K562 (cell line): ENCODE data around the gene BAZ2A. TPM values are rescaled to one million over a fixed set of nuclear protein-coding genes. Genes with fewer than 3 reads are reported as not detected.

Experiments
- CBFB ChIP-seq: sonication (generic); formaldehyde crosslinking; IDR thresholded peaks from 2 replicates; pipeline ENCODE4 v1.4.0; 2020; ENCODE audit warnings: mild to moderate bottlenecking, missing genetic modification reagents
- DPF2 ChIP-seq: fragments of 450-650 bp; IDR thresholded peaks from 2 replicates; pipeline ENCODE4 v1.6.1; 2016
- HDAC1 ChIP-seq, 2 experiments: fragments of 450-650 bp; IDR thresholded peaks; 2 replicates each; pipeline ENCODE4 v1.6.1; 2016 to 2017; ENCODE audit warnings: inconsistent platforms in 1 of 2, mild to moderate bottlenecking in 1 of 2, moderate library complexity in 1 of 2
- KAT8 ChIP-seq: fragments of 450-650 bp; IDR thresholded peaks from 2 replicates; pipeline ENCODE4 v1.6.1; 2016; ENCODE audit warnings: low read depth, mild to moderate bottlenecking
- NCOR1 ChIP-seq: fragments of 450-650 bp; IDR thresholded peaks from 2 replicates; pipeline ENCODE4 v1.6.1; 2016; ENCODE audit warnings: mild to moderate bottlenecking, moderate library complexity
- NFRKB ChIP-seq: fragments of 450-650 bp; IDR thresholded peaks from 2 replicates; pipeline ENCODE4 v1.6.1; 2016; ENCODE audit warnings: low read depth
- POLR2B ChIP-seq: fragments of 450-650 bp; IDR thresholded peaks from 2 replicates; pipeline ENCODE4 v1.6.1; 2018; ENCODE audit warnings: low read depth; ENCODE audit not compliant: partially characterized antibody
- SIN3B ChIP-seq: fragments of 450-650 bp; IDR thresholded peaks from 2 replicates; pipeline ENCODE4 v1.6.1; 2017; ENCODE audit warnings: low read depth, mild to moderate bottlenecking, moderate library complexity
- XRCC5 ChIP-seq: fragments of 200-400 bp; formaldehyde crosslinking; IDR thresholded peaks from 2 replicates; pipeline ENCODE4 v1.6.1; 2017; ENCODE audit warnings: low read depth, mild to moderate bottlenecking, low read length
- YBX1 ChIP-seq: fragments of 450-650 bp; IDR thresholded peaks from 2 replicates; pipeline ENCODE4 v1.7.1; 2016; ENCODE audit warnings: mild to moderate bottlenecking
- ZBTB7A ChIP-seq: IDR thresholded peaks from 2 replicates; pipeline ENCODE4 v1.6.1; 2011; ENCODE audit warnings: low read depth, mild to moderate bottlenecking, low read length, moderate library complexity, borderline replicate concordance; ENCODE audit not compliant: control insufficient read depth
- ZNF143 ChIP-seq: sonication (generic); formaldehyde crosslinking; IDR thresholded peaks from 2 replicates; pipeline ENCODE4 v1.9.0; 2022; ENCODE audit warnings: mild to moderate bottlenecking, missing genetic modification reagents
- ZNF57 ChIP-seq: fragments of 450-650 bp; formaldehyde crosslinking; IDR thresholded peaks from 2 replicates; pipeline ENCODE4 v1.4.0; 2020; ENCODE audit warnings: mild to moderate bottlenecking, moderate library complexity
- polyA plus RNA-seq, 8 experiments: library from polyadenylated mRNA; depleted of rRNA in 4 of 8; stranded (reverse) in 5 of 8; unstranded in 3 of 8; fragments of >200 nt; fragmentation: Nextera tagmentation in 2 of 8; fragmentation: Illumina TruSeq in 1 of 8; extraction: Ambion mirVana in 2 of 8; extraction: Trizol in 1 of 8; gene quantifications; 2 replicates each; pipeline versions ENCODE4 v1.2.1 to v1.2.3, GENCODE V29; 2011 to 2014; ENCODE audit warnings: inconsistent platforms in 1 of 8, missing spikeins in 1 of 8
- total RNA-seq, 7 experiments: library from RNA; depleted of rRNA in 6 of 7; stranded (reverse); fragments of >200 nt in 6 of 7; fragmentation: Illumina TruSeq in 2 of 7; extraction: Trizol in 2 of 7; gene quantifications; 2 replicates each; pipeline versions ENCODE4 v1.2.1 to v1.2.3, GENCODE V29; 2011 to 2021; ENCODE audit warnings: low replicate concordance in 1 of 7
- TF ChIP-seq, protein P1 (sequence below): IDR thresholded peaks from 3 replicates; pipeline ENCODE4 v1.6.1; 2011; ENCODE audit warnings: borderline replicate concordance, mild to moderate bottlenecking; ENCODE audit not compliant: insufficient read length, insufficient read depth
- TF ChIP-seq, protein P2 (sequence below): fragments of 250-450 bp; sonication (Bioruptor Pico); IDR thresholded peaks from 2 replicates; pipeline ENCODE4 v1.4.0; 2020; ENCODE audit warnings: mild to moderate bottlenecking, moderate library complexity
- TF ChIP-seq, protein P3 (sequence below): fragments of 450-650 bp; IDR thresholded peaks from 2 replicates; pipeline ENCODE4 v1.6.1; 2017; ENCODE audit warnings: antibody characterized with exemption, mild to moderate bottlenecking
- TF ChIP-seq, protein P4 (sequence below): fragments of 450-650 bp; IDR thresholded peaks from 2 replicates; pipeline ENCODE4 v1.7.0; 2016; ENCODE audit warnings: borderline replicate concordance

The BAZ2A gene
- total and polyA plus RNA-seq, 9 of the 15 experiments (the other 6 are each of a cell fraction or from before 2014, with no cell fraction given): 4.5 to 86.4 (median 26.2) TPM

DNA sequence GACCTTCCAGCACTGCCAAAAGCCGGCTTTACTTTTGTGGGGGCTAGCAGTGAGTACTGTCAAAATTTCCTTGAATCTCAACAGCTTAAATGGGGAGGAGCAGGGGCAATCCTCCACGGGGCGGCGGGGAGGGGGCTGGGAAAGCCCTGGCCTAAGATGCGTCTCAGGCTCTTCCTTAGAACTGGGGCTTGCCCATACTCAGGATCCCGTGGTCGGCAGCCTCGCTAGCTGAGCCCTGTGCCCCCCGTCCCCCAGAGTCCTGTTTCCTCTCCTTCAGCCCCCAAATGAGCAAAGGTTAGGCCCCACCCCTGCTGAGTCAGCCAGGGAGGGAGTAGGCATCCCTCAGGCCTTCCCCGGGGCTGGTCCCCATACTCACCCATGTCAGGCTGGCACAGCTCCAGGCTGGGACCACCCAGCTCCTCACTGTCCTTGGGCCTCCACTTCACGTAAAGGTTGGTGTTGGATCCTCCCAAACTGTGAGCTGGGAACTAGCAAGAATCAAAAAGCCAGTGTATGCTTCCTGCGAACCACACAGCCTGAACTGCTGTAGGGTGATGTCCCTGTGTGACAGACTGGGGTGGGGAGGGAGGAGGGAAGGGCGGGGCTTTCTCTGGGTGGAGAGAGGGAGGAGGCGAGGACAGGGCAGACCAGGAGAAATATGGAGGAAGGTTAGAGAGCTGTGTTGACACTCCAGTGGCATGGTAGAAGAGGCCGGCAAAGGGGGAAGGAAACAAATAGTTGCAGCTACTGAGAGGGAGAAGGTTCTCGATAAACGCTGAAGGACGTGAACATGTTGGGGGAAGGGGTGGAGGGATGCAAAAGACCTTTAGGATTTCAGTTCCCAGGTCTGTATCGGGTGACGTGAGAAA, 5.9 kb upstream of the BAZ2A start (continued):
- TF ChIP-seq POLR2B (peak; percentile 26), ZBTB7A (0 out of 2 replicates have a peak, but pooled peaks have one; percentile 30), NFRKB (peak; percentile 70; the same call in 1 of the 2 replicates), SIN3B (no peak), ZNF57 (no peak), YBX1 (no peak), CBFB (no peak), KAT8 (no peak), DPF2 (peak; percentile 58; the same call in 1 of the 2 replicates), NCOR1 (peak; percentile 11; the same call in 1 of the 2 replicates), XRCC5 (peak; percentile 48; the same call in 1 of the 2 replicates), HDAC1 (IDR thresholded peaks at IDR 0.05) (peak in 1 of 2 experiments; percentile 82; a peak in 2 of 4 replicates), ZNF143 (CRISPR knock-in tag) (no peak)
- TF ChIP-seq, protein P1, sequence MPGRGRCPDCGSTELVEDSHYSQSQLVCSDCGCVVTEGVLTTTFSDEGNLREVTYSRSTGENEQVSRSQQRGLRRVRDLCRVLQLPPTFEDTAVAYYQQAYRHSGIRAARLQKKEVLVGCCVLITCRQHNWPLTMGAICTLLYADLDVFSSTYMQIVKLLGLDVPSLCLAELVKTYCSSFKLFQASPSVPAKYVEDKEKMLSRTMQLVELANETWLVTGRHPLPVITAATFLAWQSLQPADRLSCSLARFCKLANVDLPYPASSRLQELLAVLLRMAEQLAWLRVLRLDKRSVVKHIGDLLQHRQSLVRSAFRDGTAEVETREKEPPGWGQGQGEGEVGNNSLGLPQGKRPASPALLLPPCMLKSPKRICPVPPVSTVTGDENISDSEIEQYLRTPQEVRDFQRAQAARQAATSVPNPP: no peak
- TF ChIP-seq, protein P2, sequence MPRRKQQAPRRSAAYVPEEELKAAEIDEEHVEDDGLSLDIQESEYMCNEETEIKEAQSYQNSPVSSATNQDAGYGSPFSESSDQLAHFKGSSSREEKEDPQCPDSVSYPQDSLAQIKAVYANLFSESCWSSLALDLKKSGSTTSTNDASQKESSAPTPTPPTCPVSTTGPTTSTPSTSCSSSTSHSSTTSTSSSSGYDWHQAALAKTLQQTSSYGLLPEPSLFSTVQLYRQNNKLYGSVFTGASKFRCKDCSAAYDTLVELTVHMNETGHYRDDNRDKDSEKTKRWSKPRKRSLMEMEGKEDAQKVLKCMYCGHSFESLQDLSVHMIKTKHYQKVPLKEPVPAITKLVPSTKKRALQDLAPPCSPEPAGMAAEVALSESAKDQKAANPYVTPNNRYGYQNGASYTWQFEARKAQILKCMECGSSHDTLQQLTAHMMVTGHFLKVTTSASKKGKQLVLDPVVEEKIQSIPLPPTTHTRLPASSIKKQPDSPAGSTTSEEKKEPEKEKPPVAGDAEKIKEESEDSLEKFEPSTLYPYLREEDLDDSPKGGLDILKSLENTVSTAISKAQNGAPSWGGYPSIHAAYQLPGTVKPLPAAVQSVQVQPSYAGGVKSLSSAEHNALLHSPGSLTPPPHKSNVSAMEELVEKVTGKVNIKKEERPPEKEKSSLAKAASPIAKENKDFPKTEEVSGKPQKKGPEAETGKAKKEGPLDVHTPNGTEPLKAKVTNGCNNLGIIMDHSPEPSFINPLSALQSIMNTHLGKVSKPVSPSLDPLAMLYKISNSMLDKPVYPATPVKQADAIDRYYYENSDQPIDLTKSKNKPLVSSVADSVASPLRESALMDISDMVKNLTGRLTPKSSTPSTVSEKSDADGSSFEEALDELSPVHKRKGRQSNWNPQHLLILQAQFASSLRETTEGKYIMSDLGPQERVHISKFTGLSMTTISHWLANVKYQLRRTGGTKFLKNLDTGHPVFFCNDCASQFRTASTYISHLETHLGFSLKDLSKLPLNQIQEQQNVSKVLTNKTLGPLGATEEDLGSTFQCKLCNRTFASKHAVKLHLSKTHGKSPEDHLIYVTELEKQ: 0 out of 2 replicates have a peak, but pooled peaks have one; percentile 10
- TF ChIP-seq, protein P3, sequence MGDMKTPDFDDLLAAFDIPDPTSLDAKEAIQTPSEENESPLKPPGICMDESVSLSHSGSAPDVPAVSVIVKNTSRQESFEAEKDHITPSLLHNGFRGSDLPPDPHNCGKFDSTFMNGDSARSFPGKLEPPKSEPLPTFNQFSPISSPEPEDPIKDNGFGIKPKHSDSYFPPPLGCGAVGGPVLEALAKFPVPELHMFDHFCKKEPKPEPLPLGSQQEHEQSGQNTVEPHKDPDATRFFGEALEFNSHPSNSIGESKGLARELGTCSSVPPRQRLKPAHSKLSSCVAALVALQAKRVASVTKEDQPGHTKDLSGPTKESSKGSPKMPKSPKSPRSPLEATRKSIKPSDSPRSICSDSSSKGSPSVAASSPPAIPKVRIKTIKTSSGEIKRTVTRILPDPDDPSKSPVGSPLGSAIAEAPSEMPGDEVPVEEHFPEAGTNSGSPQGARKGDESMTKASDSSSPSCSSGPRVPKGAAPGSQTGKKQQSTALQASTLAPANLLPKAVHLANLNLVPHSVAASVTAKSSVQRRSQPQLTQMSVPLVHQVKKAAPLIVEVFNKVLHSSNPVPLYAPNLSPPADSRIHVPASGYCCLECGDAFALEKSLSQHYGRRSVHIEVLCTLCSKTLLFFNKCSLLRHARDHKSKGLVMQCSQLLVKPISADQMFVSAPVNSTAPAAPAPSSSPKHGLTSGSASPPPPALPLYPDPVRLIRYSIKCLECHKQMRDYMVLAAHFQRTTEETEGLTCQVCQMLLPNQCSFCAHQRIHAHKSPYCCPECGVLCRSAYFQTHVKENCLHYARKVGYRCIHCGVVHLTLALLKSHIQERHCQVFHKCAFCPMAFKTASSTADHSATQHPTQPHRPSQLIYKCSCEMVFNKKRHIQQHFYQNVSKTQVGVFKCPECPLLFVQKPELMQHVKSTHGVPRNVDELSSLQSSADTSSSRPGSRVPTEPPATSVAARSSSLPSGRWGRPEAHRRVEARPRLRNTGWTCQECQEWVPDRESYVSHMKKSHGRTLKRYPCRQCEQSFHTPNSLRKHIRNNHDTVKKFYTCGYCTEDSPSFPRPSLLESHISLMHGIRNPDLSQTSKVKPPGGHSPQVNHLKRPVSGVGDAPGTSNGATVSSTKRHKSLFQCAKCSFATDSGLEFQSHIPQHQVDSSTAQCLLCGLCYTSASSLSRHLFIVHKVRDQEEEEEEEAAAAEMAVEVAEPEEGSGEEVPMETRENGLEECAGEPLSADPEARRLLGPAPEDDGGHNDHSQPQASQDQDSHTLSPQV: no peak
- TF ChIP-seq, protein P4, sequence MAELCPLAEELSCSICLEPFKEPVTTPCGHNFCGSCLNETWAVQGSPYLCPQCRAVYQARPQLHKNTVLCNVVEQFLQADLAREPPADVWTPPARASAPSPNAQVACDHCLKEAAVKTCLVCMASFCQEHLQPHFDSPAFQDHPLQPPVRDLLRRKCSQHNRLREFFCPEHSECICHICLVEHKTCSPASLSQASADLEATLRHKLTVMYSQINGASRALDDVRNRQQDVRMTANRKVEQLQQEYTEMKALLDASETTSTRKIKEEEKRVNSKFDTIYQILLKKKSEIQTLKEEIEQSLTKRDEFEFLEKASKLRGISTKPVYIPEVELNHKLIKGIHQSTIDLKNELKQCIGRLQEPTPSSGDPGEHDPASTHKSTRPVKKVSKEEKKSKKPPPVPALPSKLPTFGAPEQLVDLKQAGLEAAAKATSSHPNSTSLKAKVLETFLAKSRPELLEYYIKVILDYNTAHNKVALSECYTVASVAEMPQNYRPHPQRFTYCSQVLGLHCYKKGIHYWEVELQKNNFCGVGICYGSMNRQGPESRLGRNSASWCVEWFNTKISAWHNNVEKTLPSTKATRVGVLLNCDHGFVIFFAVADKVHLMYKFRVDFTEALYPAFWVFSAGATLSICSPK: 0 out of 2 replicates have a peak, but pooled peaks have one; percentile 48
